ENCODE data around the gene BRAF.
"Not testable (repeated sequence)": the region's sequence is repeated elsewhere in the genome, so short reads cannot be mapped to it uniquely, and the experiment has no call there.

GRCh38 chr7:140956997-140957396 is 32.3 kb upstream of the BRAF start:
- TF ChIP-seq CTCF, POLR2A (IDR thresholded peaks at IDR 0.05): not testable (repeated sequence)

Measured in suprapubic skin (tissue), 3 donors.